Lower leg skin (tissue), 4 donors: ENCODE data around the gene SLC9A2. TPM values are rescaled to one million over a fixed set of nuclear protein-coding genes. Genes with fewer than 3 reads are reported as not detected.

Experiments used
- DNase-seq, 2 donors: peaks; one replicate each; pipeline ENCODE4 v3.0.0-alpha.2; 2019; ENCODE audit warnings: low spot score in 2 of 2
- H3K4me3 ChIP-seq: fragments of 200-600 bp; sonication (generic); 2 replicates; pipeline ENCODE4 v1.5.1; 2017; ENCODE audit warnings: mild to moderate bottlenecking, low read depth; ENCODE audit not compliant: poor library complexity, severe bottlenecking
- POLR2A ChIP-seq, 2 donors: fragments of 450-650 bp; IDR thresholded peaks; one replicate each; pipeline ENCODE4 v1.6.1; 2016 to 2017; ENCODE audit warnings: antibody characterized with exemption in 2 of 2, mild to moderate bottlenecking in 1 of 2, moderate library complexity in 1 of 2
- WGBS, 2 donors: methylation state at CpG; one replicate each; pipeline ENCODE4 v1.1.5; 2018; 5-methylcytosine and 5-hydroxymethylcytosine counted together
- intact Hi-C: fragments of 100-400 bp; cut with DNase I; formaldehyde crosslinking; loops from one replicate; pipeline ENCODE4 v1.15.0; 2023; ENCODE audit warnings: low total_unique reads
- total RNA-seq, 4 donors: library from RNA; depleted of rRNA; stranded (reverse); fragments of >200 nt; gene quantifications; one replicate each; pipeline ENCODE4 v1.1.0, GENCODE V29; 2016
- TF ChIP-seq, protein P1 (sequence below), 3 donors: fragments of 450-650 bp; IDR thresholded peaks; one replicate each; pipeline ENCODE4 v1.5.1; 2016; ENCODE audit warnings: antibody characterized with exemption in 3 of 3, mild to moderate bottlenecking in 3 of 3, moderate library complexity in 2 of 3

SLC9A2 gene
- total RNA-seq, 4 donors from 2014 or later = 0.55 to 6.8 (median 3.0) TPM

DNA sequence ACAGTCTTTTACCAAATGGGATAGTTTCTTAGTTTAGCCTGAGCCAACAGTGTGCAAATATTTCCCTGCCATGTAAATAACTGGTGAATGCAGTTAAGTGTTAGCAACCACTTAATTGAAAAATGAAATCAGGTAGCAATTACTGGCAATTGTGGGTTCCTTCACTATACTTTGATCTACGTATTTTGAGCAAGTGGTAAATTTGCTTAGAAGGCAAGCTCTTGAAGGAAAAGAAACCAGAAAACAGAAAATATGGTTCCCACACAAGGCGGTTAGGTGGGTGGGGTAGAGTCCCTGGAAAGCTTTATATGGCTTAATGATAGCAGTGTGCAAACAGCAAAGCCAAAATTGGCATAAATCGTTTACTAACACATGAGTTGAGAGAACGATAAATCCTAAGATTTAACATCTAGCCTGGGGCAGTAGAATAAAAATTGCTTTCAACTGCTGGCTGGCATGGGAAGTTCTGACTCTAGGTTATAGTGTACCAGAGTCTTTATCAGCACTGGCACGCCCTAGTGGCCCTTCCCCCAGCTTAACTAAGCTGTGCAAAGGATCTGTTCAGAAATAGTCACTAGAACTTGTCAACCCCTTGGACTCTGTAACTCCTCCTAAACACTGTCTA, 17.0 kb downstream of the SLC9A2 start:
- DNase-seq = no peak
- 43% methylated on average over 5 of the region's 5 CpGs for WGBS, 2 donors
- TF ChIP-seq POLR2A (IDR thresholded peaks at IDR 0.05) = no peak
- TF ChIP-seq, protein P1, sequence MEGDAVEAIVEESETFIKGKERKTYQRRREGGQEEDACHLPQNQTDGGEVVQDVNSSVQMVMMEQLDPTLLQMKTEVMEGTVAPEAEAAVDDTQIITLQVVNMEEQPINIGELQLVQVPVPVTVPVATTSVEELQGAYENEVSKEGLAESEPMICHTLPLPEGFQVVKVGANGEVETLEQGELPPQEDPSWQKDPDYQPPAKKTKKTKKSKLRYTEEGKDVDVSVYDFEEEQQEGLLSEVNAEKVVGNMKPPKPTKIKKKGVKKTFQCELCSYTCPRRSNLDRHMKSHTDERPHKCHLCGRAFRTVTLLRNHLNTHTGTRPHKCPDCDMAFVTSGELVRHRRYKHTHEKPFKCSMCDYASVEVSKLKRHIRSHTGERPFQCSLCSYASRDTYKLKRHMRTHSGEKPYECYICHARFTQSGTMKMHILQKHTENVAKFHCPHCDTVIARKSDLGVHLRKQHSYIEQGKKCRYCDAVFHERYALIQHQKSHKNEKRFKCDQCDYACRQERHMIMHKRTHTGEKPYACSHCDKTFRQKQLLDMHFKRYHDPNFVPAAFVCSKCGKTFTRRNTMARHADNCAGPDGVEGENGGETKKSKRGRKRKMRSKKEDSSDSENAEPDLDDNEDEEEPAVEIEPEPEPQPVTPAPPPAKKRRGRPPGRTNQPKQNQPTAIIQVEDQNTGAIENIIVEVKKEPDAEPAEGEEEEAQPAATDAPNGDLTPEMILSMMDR (IDR thresholded peaks at IDR 0.05) = no peak
- intact Hi-C loops = no loop called here
- H3K4me3 ChIP-seq = no peak overlapping the region

DNA sequence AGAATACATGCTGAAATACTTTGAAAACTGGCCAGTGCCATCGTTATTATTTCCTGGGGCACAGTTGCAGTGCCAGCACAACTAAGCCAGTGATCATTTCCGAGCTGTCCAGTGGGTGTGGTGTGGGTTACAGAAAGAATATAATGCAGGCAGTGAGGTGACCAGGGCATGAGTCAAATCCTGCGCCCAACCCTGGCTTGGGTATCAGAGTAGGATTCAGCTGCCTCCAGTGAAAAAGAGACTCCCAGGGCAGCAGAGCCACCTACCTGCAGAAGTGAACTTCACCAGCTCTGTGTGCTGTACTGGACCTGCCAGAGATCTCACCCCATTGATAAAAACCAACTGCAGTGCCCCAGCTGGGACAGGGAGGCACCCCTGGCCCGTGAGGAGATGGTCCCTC, 18.0 kb downstream of the SLC9A2 start:
- WGBS, 2 donors = 58 to 60% methylated on average over 4 of the region's 4 CpGs
- H3K4me3 ChIP-seq = no peak overlapping the region
- intact Hi-C loops = no loop called here
- DNase-seq = no peak
- TF ChIP-seq, protein P1 (IDR thresholded peaks at IDR 0.05) = no peak

DNA sequence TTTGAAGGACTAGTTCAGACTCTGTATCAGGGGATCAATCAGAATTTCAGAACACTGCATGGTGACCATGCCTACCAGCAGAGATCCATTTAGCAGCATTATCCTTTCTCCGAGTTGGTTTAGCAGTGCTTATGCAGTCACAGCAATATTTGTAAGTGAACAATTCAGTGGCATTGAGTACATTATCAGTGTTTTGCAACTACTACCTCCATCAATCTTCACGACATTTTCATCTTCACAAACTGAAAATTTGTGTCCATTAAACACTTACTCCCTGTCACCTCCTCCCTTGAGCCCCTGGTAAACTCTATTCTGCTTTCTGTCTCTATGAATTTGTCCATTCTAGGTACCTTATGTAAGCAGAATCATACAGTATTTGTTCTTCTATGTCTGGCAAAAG, 20.1 kb downstream of the SLC9A2 start:
- intact Hi-C loops = no loop called here
- 77 to 86% methylated on average over 2 of the region's 2 CpGs for WGBS, 2 donors
- TF ChIP-seq POLR2A (IDR thresholded peaks at IDR 0.05) = no peak
- TF ChIP-seq, protein P1 (IDR thresholded peaks at IDR 0.05) = no peak
- no peak for DNase-seq
- H3K4me3 ChIP-seq = no peak overlapping the region

DNA sequence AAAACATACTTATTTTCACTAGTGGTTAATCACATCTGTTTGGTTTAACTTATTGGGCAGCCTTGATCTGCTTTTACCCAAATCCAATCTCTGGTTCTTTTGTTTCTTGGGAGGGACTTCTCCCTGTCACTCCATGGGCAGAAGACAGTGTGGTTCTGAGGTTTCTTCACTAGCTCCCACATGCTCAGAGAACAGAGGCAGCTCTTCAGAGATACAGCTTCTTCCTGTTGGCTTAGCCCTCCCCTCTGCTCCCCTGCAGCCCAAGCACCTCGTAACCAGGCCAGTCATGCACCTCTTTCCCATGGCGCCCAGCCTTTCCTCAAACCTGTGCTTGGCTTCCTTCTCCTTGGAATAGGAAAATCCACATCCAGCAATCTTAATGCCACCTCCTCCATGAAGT, 32.8 kb downstream of the SLC9A2 start:
- H3K4me3 ChIP-seq = no peak overlapping the region
- DNase-seq = no peak
- TF ChIP-seq, protein P1 (IDR thresholded peaks at IDR 0.05) = no peak
- no peak for TF ChIP-seq POLR2A (IDR thresholded peaks at IDR 0.05)
- intact Hi-C loops = no loop called here
- WGBS, 2 donors = 72 to 83% methylated on average over 2 of the region's 2 CpGs

- TF ChIP-seq, protein P1 (IDR thresholded peaks at IDR 0.05) = no peak
- TF ChIP-seq POLR2A (IDR thresholded peaks at IDR 0.05) = no peak
- WGBS, 2 donors = 82 to 85% methylated on average over 7 of the region's 7 CpGs
- no peak overlapping the region for H3K4me3 ChIP-seq
- no peak for DNase-seq
- intact Hi-C loops = no loop called here
Measured at GRCh38 chr2:102657770-102658169, 38.4 kb downstream of the SLC9A2 start.

DNA sequence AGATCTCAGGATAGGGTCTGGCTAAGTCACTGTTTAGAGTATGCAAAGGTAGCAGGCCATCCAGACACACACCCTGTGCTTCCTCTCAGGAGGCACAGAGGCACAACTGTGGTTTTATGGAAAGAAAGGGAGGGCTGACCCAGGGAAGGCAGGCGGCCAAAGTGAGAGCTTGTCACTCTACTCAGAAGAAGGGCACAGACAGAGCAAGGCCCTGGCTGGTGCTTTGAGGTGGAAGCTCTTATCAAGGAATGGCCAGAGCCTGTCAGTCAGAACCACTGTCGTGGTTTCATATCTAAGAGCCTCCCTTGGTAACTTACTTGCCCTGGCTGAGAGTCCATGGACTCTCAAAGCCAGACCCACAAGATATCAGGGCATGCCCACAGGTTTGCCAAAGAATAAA, 40.7 kb downstream of the SLC9A2 start:
- no peak overlapping the region for H3K4me3 ChIP-seq
- no peak for DNase-seq
- intact Hi-C loops = no loop called here
- whole genome bisulfite sequencing, 2 donors = 83 to 96% methylated on average over 2 of the region's 2 CpGs
- TF ChIP-seq, protein P1 (IDR thresholded peaks at IDR 0.05) = no peak
- TF ChIP-seq POLR2A (IDR thresholded peaks at IDR 0.05) = no peak
